ENCODE measurements around the gene APOL3.
"Not testable (repeated sequence)": the region's sequence is repeated elsewhere in the genome, so short reads cannot be mapped to it uniquely, and the experiment has no call there.

APOL3 gene

GRCh38 chr22:36191106-36191836 lies 30.7 kb upstream of the APOL3 start:
- no peak for DNase-seq (ENCODE audit: low spot score)
- TF ChIP-seq CTCF (IDR thresholded peaks at IDR 0.05; ENCODE audit: extremely low read depth, missing control alignments), result no peak

GRCh38 chr22:36187862-36188261 lies 27.3 kb upstream of the APOL3 start:
- DNase-seq (ENCODE audit: low spot score), result not testable (repeated sequence)

- no peak for TF ChIP-seq CTCF (IDR thresholded peaks at IDR 0.05; ENCODE audit: extremely low read depth, missing control alignments)
- DNase-seq (ENCODE audit: low spot score), result no peak
Measured at GRCh38 chr22:36185828-36186624, 25.5 kb upstream of the APOL3 start.

GRCh38 chr22:36184433-36185025 lies 24.0 kb upstream of the APOL3 start:
- no peak for DNase-seq (ENCODE audit: low spot score)
- TF ChIP-seq CTCF (IDR thresholded peaks at IDR 0.05; ENCODE audit: extremely low read depth, missing control alignments), result no peak

- DNase-seq (ENCODE audit: low spot score), result no peak
- no peak for TF ChIP-seq CTCF (IDR thresholded peaks at IDR 0.05; ENCODE audit: extremely low read depth, missing control alignments)
Measured at GRCh38 chr22:36183446-36183845, 22.9 kb upstream of the APOL3 start.

GRCh38 chr22:36182857-36183256 lies 22.3 kb upstream of the APOL3 start:
- DNase-seq (ENCODE audit: low spot score), result no peak
- TF ChIP-seq CTCF (IDR thresholded peaks at IDR 0.05; ENCODE audit: extremely low read depth, missing control alignments), result no peak

- TF ChIP-seq CTCF (IDR thresholded peaks at IDR 0.05; ENCODE audit: extremely low read depth, missing control alignments), result no peak
- DNase-seq (ENCODE audit: low spot score), result no peak
Measured at GRCh38 chr22:36182056-36182455, 21.5 kb upstream of the APOL3 start.
